WERI-Rb-1 (cell line): ENCODE measurements around the gene NR6A1.

Experiments used
- DNase-seq: peaks from one replicate; pipeline ENCODE4 v3.0.0-alpha.2; 2020
- H3K27ac ChIP-seq: fragments of 250-450 bp; sonication (Bioruptor Pico); 2 replicates; pipeline ENCODE4 v1.5.1; 2020; ENCODE audit warnings: mild to moderate bottlenecking, moderate library complexity
- H3K27me3 ChIP-seq: fragments of 250-450 bp; sonication (Bioruptor Pico); 2 replicates; pipeline ENCODE4 v1.5.1; 2021; ENCODE audit warnings: mild to moderate bottlenecking, low read depth, moderate library complexity; ENCODE audit not compliant: insufficient read depth, severe bottlenecking
- H3K36me3 ChIP-seq: fragments of 250-450 bp; sonication (Bioruptor Pico); 2 replicates; pipeline ENCODE4 v1.5.1; 2020; ENCODE audit warnings: mild to moderate bottlenecking, moderate library complexity
- H3K4me3 ChIP-seq: 2 replicates; pipeline ENCODE4 v1.5.1; 2011; ENCODE audit warnings: low read depth, mild to moderate bottlenecking, control low read depth, low read length
- H3K9me3 ChIP-seq: fragments of 250-450 bp; sonication (Bioruptor Pico); 2 replicates; pipeline ENCODE4 v1.5.1; 2021; ENCODE audit warnings: mild to moderate bottlenecking, moderate library complexity; ENCODE audit not compliant: severe bottlenecking
- TF ChIP-seq, protein P1 (sequence below): IDR thresholded peaks from 2 replicates; pipeline ENCODE4 v1.5.1; 2011; ENCODE audit warnings: low read depth, mild to moderate bottlenecking, control low read depth, inconsistent platforms, low read length

Gene NR6A1

DNA sequence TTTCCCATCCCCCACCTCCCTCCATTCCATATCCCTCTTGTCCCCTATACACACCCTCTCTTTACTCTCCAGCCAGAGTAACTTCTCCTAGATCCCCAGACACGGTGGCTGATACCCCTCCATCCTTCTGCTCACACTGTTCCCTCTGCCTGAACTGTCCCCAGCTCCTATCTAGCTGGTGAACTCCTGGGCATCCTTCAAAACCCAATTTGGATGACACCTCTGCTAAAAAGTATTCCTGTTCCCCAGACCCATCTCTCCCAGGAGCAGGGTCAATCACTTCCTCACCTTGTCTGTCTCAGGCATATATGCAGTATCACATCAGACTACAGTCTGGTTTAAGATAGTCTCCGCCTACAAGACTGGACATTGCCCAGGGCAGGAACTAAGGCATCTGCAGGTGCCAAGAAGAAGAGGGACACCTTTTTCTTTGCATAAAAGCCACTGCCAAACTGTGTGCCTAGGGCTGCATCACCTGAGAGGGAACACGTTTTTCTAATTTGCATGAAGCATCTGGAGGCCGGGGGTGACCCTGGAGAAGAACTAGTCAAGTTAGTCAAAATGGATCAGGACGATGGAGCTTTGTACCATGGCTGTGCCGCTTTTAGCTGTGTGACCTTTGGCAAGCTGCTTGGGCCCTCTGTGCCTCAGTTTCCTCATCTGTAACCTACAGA, 291.0 kb downstream of the NR6A1 start:
- no peak overlapping the region for H3K27ac ChIP-seq
- no peaks in the 10 kb centered on the region for H3K36me3 ChIP-seq
- no peak overlapping the region for H3K4me3 ChIP-seq
- no peak for DNase-seq
- no peaks in the 10 kb centered on the region for H3K9me3 ChIP-seq
- TF ChIP-seq, protein P1, sequence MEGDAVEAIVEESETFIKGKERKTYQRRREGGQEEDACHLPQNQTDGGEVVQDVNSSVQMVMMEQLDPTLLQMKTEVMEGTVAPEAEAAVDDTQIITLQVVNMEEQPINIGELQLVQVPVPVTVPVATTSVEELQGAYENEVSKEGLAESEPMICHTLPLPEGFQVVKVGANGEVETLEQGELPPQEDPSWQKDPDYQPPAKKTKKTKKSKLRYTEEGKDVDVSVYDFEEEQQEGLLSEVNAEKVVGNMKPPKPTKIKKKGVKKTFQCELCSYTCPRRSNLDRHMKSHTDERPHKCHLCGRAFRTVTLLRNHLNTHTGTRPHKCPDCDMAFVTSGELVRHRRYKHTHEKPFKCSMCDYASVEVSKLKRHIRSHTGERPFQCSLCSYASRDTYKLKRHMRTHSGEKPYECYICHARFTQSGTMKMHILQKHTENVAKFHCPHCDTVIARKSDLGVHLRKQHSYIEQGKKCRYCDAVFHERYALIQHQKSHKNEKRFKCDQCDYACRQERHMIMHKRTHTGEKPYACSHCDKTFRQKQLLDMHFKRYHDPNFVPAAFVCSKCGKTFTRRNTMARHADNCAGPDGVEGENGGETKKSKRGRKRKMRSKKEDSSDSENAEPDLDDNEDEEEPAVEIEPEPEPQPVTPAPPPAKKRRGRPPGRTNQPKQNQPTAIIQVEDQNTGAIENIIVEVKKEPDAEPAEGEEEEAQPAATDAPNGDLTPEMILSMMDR: no peak
- H3K27me3 ChIP-seq: no peaks in the 10 kb centered on the region

DNA sequence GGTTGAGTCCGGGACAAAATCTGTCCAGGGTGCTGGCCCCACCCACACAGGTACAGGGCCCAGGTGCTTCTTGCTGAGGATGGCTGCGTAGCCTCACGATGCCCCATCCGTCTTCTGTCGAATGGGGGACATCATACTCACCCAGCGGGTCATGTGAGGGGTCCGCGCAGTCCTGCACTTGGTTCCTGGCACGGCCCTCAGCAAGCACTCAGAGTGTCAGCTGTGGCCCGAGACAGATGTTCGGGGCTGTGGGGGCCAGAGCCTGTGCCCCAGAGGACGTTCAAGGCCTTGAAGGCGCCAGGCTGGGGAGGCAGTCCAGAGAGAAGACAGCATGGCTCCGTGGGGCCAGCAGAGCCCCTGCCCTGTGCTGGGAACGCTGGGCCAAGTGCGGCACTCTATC, 291.7 kb downstream of the NR6A1 start:
- Histone ChIP-seq H3K27me3 (no peaks in the 10 kb centered on the region), H3K9me3 (no peaks in the 10 kb centered on the region), H3K36me3 (no peaks in the 10 kb centered on the region), H3K4me3 (no peak overlapping the region), H3K27ac (no peak overlapping the region)
- DNase-seq: no peak
- TF ChIP-seq, protein P1: no peak

DNA sequence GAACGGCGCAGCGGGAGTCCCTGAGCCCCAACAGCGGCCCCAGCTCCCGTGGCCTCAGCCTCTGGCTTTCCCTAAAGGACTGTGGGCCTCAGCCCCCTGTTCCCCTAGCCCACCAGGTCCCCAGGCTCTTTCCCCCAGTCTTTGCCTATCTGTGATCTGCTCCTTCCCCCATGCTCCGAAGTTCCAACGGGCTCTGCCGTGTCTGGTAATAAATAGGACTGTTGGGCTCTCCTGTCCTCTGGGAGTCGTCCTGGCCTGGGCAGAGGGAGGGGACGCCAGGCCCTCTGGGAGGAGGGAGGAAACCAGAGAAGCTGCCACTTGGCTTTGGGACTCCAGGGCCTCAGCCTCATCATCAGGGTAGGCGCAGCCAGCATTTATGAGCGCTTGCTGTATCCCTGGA, 292.8 kb downstream of the NR6A1 start:
- Histone ChIP-seq H3K27me3 (no peaks in the 10 kb centered on the region), H3K9me3 (no peaks in the 10 kb centered on the region), H3K4me3 (no peak overlapping the region), H3K27ac (no peak overlapping the region), H3K36me3 (no peaks in the 10 kb centered on the region)
- TF ChIP-seq, protein P1: no peak
- DNase-seq: no peak

DNA sequence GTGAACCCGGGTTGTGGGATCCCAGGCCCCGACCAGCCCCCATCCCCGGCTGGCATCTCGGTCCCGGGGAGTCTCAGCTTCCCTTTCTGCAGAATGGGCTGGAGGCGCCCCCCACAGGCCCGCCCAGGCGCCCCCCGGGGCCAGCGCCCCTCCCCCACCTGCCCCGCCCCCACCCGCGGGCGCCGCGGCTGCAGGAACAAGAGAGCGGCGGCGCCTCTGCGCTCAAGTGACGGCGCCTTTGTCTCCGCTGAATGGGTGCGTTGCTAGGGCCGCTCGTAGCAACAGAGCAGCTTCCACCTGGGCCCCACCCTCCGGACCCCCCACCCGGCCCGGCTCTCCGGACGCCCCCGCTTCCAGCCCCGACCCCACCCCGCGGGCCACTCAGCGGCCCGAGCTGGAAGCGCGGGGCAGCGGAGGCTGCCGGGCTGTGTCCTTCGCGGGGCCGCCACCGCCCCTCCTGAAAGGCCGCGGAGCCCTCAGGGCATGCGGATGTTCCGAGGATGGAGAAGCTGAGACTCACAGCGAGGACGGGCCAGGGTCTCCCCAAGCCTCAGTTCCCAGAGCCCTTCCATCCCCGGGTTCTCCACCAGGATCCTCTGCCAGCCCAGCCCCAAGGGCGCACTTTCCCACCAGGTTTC, 293.3 kb downstream of the NR6A1 start:
- Histone ChIP-seq H3K36me3 (no peaks in the 10 kb centered on the region), H3K27me3 (no peaks in the 10 kb centered on the region), H3K4me3 (no peak overlapping the region), H3K9me3 (no peaks in the 10 kb centered on the region), H3K27ac (no peak overlapping the region)
- no peak for DNase-seq
- TF ChIP-seq, protein P1: no peak

GRCh38 chr9:124477211-124477647, 293.9 kb downstream of the NR6A1 start:
- Histone ChIP-seq H3K4me3 (no peak overlapping the region), H3K27ac (no peak overlapping the region), H3K27me3 (no peaks in the 10 kb centered on the region), H3K36me3 (no peaks in the 10 kb centered on the region), H3K9me3 (no peaks in the 10 kb centered on the region)
- TF ChIP-seq, protein P1: no peak
- DNase-seq: no peak
